ENCODE data around the gene ZNF787.
"Not testable (repeated sequence)": the region's sequence is repeated elsewhere in the genome, so short reads cannot be mapped to it uniquely, and the experiment has no call there.

ZNF787 gene

GRCh38 chr19:56152644-56153043 is 31.5 kb upstream of the ZNF787 start:
- DNase-seq (ENCODE audit: low read depth) = no peak
- no peak overlapping the region for H3K4me3 ChIP-seq (ENCODE audit: low read depth, low read length)
- no peak for TF ChIP-seq CTCF (IDR thresholded peaks at IDR 0.05; ENCODE audit: low read depth, low read length, missing control alignments)

DNA sequence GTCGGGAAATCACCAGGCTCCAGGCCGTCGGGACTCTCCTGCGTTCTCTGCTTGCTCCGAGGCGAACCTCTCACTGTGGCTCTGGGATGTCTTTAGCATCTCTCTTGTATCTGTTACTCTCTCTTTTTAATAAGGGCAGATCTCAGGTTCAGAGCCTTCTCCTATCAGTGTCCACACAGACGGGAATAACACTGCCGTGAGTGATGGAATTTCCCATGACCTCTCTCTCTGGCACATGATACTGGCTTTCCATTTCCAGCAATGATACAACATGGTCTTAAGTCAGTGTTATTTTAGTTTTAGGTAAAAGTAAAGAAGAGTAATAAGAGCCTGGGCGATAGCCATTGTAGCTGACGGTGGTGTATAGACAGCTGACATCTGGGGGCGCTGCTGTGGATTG is 29.3 kb upstream of the ZNF787 start:
- no peak for DNase-seq (ENCODE audit: low read depth)
- TF ChIP-seq CTCF (IDR thresholded peaks at IDR 0.05; ENCODE audit: low read depth, low read length, missing control alignments) = no peak
- H3K4me3 ChIP-seq (ENCODE audit: low read depth, low read length) = no peak overlapping the region

- no peak for DNase-seq (ENCODE audit: low read depth)
- H3K4me3 ChIP-seq (ENCODE audit: low read depth, low read length) = no peak overlapping the region
- TF ChIP-seq CTCF (IDR thresholded peaks at IDR 0.05; ENCODE audit: low read depth, low read length, missing control alignments) = no peak
Measured at GRCh38 chr19:56149656-56150038, 28.6 kb upstream of the ZNF787 start.

GRCh38 chr19:56148955-56149655 is 28.0 kb upstream of the ZNF787 start:
- H3K4me3 ChIP-seq (ENCODE audit: low read depth, low read length); DNase-seq (ENCODE audit: low read depth): not testable (repeated sequence)

- no peak for DNase-seq (ENCODE audit: low read depth)
- no peak overlapping the region for H3K4me3 ChIP-seq (ENCODE audit: low read depth, low read length)
- TF ChIP-seq CTCF (IDR thresholded peaks at IDR 0.05; ENCODE audit: low read depth, low read length, missing control alignments) = no peak
Measured at GRCh38 chr19:56148096-56148495, 27.0 kb upstream of the ZNF787 start.

DNA sequence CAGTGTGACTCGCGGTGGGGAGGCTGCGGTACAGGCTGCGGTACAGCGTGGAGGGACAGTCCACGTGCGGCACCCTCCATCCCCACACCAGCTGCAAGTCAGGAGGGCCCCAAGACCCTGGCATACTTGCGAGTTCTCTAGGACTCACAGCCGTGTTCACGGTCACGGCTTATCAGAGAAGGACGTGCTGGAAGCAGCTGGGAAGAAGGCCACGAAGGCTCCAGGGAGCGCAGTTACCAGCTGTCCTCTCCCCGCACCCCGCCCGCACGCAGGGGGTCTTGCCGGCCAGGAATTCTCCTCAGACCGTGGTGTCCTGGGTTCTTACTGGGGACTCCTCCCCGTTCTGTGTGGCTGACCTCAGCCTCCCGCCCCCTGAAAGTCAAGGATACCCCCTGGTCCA is 26.2 kb upstream of the ZNF787 start:
- TF ChIP-seq CTCF (IDR thresholded peaks at IDR 0.05; ENCODE audit: low read depth, low read length, missing control alignments) = no peak
- no peak overlapping the region for H3K4me3 ChIP-seq (ENCODE audit: low read depth, low read length)
- DNase-seq (ENCODE audit: low read depth) = no peak

- H3K4me3 ChIP-seq (ENCODE audit: low read depth, low read length) = no peak overlapping the region
- no peak for TF ChIP-seq CTCF (IDR thresholded peaks at IDR 0.05; ENCODE audit: low read depth, low read length, missing control alignments)
- DNase-seq (ENCODE audit: low read depth) = no peak
Measured at GRCh38 chr19:56146904-56147303, 25.8 kb upstream of the ZNF787 start.

Data from GM12864 (cell line).